Esophagus muscularis mucosa (tissue), 4 donors: ENCODE data around the gene FBXW8. TPM values are rescaled to one million over a fixed set of nuclear protein-coding genes. Genes with fewer than 3 reads are reported as not detected.

Experiments used
- DNase-seq: peaks from one replicate; pipeline ENCODE4 v3.0.0-alpha.2; 2017; ENCODE audit errors: extremely low spot score
- H3K27ac ChIP-seq, 4 donors: fragments of 200-600 bp; sonication (generic); replicated peaks in 1 of 4; 1 replicate in 3 of 4; 2 replicates in 1 of 4; pipeline ENCODE4 v1.5.1; 2016 to 2019; ENCODE audit warnings: mild to moderate bottlenecking in 1 of 4
- H3K27me3 ChIP-seq, 4 donors: fragments of 200-600 bp; sonication (generic); one replicate each; pipeline versions ENCODE4 v1.5.1 to v1.6.0; 2016 to 2019
- H3K36me3 ChIP-seq, 4 donors: fragments of 200-600 bp; sonication (generic); one replicate each; pipeline ENCODE4 v1.5.1; 2016 to 2019
- H3K4me1 ChIP-seq, 4 donors: fragments of 200-600 bp; sonication (generic); one replicate each; pipeline ENCODE4 v1.5.1; 2016 to 2019
- H3K4me3 ChIP-seq, 4 donors: fragments of 200-600 bp; sonication (generic); 1 replicate in 2 of 4; 2 replicates in 2 of 4; pipeline ENCODE4 v1.5.1; 2016 to 2019; ENCODE audit warnings: mild to moderate bottlenecking in 4 of 4, moderate library complexity in 1 of 4
- H3K9me3 ChIP-seq, 4 donors: fragments of 200-600 bp; sonication (generic); 1 replicate in 3 of 4; 2 replicates in 1 of 4; pipeline ENCODE4 v1.5.1; 2016 to 2019
- EP300 ChIP-seq: sonication (generic); formaldehyde crosslinking; IDR thresholded peaks from one replicate; pipeline ENCODE4 v1.6.1; 2017; ENCODE audit warnings: antibody characterized with exemption
- POLR2A ChIP-seq: fragments of 450-650 bp; IDR thresholded peaks from one replicate; pipeline ENCODE4 v1.6.1; 2017; ENCODE audit warnings: antibody characterized with exemption, moderate library complexity, mild to moderate bottlenecking, low read depth
- POLR2AphosphoS5 ChIP-seq, 2 donors: sonication (generic); formaldehyde crosslinking; IDR thresholded peaks; one replicate each; pipeline ENCODE4 v1.6.1; 2017; ENCODE audit warnings: antibody characterized with exemption in 2 of 2
- WGBS: methylation state at CpG from one replicate; pipeline ENCODE4 v1.1.5; 2018; 5-methylcytosine and 5-hydroxymethylcytosine counted together
- intact Hi-C: fragments of 100-400 bp; cut with DNase I; formaldehyde crosslinking; loops from one replicate; pipeline ENCODE4 v1.15.1; 2023
- total RNA-seq, 4 donors: library from RNA; depleted of rRNA; stranded (reverse); fragments of >200 nt; gene quantifications; one replicate each; pipeline versions ENCODE4 v1.1.0 to v1.2.1, GENCODE V29; 2016
- TF ChIP-seq, protein P1 (sequence below), 3 experiments: fragments of 200-600 bp in 2 of 3; fragments of 450-650 bp in 1 of 3; sonication (generic) in 2 of 3; IDR thresholded peaks; one replicate each; pipeline ENCODE4 v1.5.1; 2017 to 2019; ENCODE audit warnings: antibody characterized with exemption in 3 of 3, mild to moderate bottlenecking in 2 of 3, moderate library complexity in 1 of 3

FBXW8 gene
- total RNA-seq, 4 donors from 2014 or later: 11.9 to 13.9 (median 13.3) TPM

DNA sequence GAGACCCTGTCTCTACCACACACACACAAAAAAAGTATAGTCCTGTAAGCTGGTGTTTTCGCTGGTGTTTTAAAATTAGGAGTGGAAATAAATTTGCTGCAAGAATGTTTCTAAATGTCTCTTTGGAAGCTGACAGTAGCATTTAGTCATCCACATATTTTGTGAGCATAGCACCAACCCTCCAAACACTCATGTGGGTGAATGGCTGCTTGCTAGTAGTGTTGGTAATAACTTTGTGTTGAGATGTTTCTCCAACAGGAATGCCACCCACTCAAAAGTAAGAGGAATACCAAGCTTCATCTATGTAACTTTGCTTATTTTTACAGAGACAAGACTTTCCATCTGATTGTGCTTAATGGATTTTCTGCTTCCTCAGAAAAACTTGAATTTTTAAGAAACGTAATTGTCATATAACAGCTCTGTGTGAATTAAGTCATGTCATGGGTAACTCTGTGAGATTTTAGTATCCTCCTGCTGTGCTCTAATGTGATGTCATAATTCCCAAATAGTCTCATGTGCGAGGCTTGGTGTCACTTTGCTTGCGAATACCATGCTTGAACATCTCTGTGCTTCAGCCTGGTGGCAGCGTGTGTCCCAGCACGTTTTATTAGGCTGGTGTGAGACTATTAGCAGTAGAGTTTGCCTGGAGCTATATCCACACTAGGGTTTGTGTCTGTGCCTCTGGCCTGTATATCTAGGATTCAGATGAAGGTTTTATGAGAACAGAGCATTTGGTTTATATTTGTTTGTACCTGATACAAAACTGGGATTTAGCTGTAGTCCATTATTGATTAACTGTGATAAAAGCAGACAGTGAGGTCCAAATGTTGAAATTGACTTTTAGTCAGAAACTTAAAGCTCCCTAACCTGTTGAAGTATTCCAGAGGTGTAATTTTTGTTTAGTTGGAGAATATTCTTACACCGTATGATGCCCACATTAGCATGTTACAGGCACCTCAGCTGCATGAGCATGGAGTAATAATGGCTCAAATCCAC, 80.5 kb downstream of the FBXW8 start:
- Histone ChIP-seq H3K27ac (no peak overlapping the region), H3K9me3 (no peaks in the 10 kb centered on the region), H3K4me3 (no peak overlapping the region), H3K36me3 (peaks cover 0 to 60% (median 22%) of the 10 kb centered on the region in 4 donors), H3K27me3 (no peaks in the 10 kb centered on the region), H3K4me1 (no peaks in the 10 kb centered on the region)
- 86% methylated on average over 7 of the region's 7 CpGs for WGBS
- TF ChIP-seq EP300 (no peak), POLR2AphosphoS5 (IDR thresholded peaks at IDR 0.05) (no peak), POLR2A (no peak)
- TF ChIP-seq, protein P1, sequence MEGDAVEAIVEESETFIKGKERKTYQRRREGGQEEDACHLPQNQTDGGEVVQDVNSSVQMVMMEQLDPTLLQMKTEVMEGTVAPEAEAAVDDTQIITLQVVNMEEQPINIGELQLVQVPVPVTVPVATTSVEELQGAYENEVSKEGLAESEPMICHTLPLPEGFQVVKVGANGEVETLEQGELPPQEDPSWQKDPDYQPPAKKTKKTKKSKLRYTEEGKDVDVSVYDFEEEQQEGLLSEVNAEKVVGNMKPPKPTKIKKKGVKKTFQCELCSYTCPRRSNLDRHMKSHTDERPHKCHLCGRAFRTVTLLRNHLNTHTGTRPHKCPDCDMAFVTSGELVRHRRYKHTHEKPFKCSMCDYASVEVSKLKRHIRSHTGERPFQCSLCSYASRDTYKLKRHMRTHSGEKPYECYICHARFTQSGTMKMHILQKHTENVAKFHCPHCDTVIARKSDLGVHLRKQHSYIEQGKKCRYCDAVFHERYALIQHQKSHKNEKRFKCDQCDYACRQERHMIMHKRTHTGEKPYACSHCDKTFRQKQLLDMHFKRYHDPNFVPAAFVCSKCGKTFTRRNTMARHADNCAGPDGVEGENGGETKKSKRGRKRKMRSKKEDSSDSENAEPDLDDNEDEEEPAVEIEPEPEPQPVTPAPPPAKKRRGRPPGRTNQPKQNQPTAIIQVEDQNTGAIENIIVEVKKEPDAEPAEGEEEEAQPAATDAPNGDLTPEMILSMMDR (IDR thresholded peaks at IDR 0.05): no peak
- intact Hi-C loops: no loop called here
- no peak for DNase-seq

DNA sequence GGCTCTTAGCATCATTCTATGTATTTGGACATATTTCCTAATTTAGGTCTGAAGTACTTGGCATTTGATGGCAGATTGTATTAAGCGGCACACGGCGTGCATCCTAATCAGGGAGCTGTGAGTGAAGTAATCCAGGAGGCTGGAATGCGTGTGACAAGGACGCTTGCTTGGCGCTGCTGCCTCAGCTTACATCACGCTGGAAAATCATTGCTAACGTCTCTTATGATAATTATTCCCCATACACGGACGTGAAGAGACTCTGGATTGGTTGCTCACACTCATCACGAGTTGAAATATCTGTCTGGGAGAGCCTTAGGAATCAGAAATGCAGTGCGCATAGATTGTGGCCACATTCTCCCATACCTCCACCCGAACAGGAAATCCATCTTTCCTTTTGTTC, 85.3 kb downstream of the FBXW8 start:
- intact Hi-C loops: no loop called here
- H3K4me1 ChIP-seq: no peaks in the 10 kb centered on the region
- H3K27me3 ChIP-seq: no peaks in the 10 kb centered on the region
- no peaks in the 10 kb centered on the region for H3K9me3 ChIP-seq
- WGBS: 84% methylated on average over 13 of the region's 13 CpGs
- peaks cover 0 to 35% (median 7%) of the 10 kb centered on the region in 4 donors for H3K36me3 ChIP-seq
- DNase-seq: no peak
- H3K4me3 ChIP-seq: no peak overlapping the region
- no peak for TF ChIP-seq POLR2A
- TF ChIP-seq EP300: no peak
- TF ChIP-seq, protein P1 (IDR thresholded peaks at IDR 0.05): no peak
- no peak for TF ChIP-seq POLR2AphosphoS5 (IDR thresholded peaks at IDR 0.05)
- no peak overlapping the region for H3K27ac ChIP-seq

DNA sequence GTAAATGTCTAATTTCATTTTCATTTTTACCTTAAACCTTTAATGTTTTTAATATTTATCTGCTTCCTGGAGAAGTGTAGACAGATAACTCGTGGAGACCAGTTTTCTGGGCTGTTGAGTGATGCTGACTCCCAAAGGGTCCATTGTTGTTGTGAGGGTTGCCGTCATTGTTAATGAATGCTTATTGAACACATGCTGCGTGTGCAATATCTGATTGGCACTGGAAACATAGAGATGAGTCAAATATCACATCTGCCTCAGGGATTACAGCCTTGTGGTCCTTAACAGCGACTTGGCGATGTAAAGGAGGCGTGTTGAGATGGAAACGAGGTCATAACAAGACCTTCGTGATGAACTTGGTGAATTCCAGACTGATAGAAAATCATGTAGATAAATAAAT, 85.9 kb downstream of the FBXW8 start:
- H3K27me3 ChIP-seq: no peaks in the 10 kb centered on the region
- H3K36me3 ChIP-seq: peaks cover 0 to 31% (median 4%) of the 10 kb centered on the region in 4 donors
- 89% methylated on average over 8 of the region's 8 CpGs for WGBS
- no peak overlapping the region for H3K4me3 ChIP-seq
- TF ChIP-seq POLR2A (no peak), EP300 (no peak), POLR2AphosphoS5 (IDR thresholded peaks at IDR 0.05) (no peak)
- TF ChIP-seq, protein P1 (IDR thresholded peaks at IDR 0.05): no peak
- no peak overlapping the region for H3K27ac ChIP-seq
- H3K9me3 ChIP-seq: no peaks in the 10 kb centered on the region
- H3K4me1 ChIP-seq: no peaks in the 10 kb centered on the region
- DNase-seq: no peak
- intact Hi-C loops: no loop called here

DNA sequence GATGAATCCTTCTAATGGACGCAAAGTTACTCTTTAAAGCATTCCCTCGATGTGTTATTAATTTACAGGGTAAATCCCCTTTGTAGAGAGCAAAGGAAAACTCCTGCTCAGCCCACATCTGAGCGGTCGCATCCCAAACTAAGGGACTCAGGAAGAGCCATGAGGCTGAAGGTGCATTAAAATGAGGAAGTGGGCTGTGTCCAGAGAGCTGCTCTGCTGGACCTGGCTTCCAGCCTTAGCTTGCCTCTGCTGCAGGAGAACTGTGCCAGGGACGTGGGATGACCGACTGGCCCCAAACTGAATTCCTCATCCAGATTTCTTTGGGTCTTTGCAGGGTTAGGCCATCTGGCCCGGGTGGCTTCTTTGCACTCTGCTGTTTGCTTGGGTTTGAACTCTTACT, 88.3 kb downstream of the FBXW8 start:
- TF ChIP-seq, protein P1 (IDR thresholded peaks at IDR 0.05): no peak
- TF ChIP-seq EP300 (no peak), POLR2A (no peak), POLR2AphosphoS5 (IDR thresholded peaks at IDR 0.05) (no peak)
- Histone ChIP-seq H3K4me1 (peaks cover 0 to 5% (median 0%) of the 10 kb centered on the region in 4 donors), H3K9me3 (no peaks in the 10 kb centered on the region), H3K4me3 (no peak overlapping the region), H3K27ac (no peak overlapping the region), H3K36me3 (peaks cover 0 to 31% (median 3%) of the 10 kb centered on the region in 4 donors), H3K27me3 (no peaks in the 10 kb centered on the region)
- DNase-seq: no peak
- intact Hi-C loops: no loop called here
- WGBS: 94% methylated on average over 7 of the region's 7 CpGs
